K562 (cell line): ENCODE data around the gene RNF213.

ENCODE experiments used
- CBX1 ChIP-seq: sonication (generic); IDR thresholded peaks from 2 replicates; pipeline ENCODE4 v1.6.1; 2016; ENCODE audit warnings: antibody characterized with exemption, low read depth, mild to moderate bottlenecking
- ERF ChIP-seq: fragments of 450-650 bp; formaldehyde crosslinking; IDR thresholded peaks from 2 replicates; pipeline ENCODE4 v1.4.0; 2020; ENCODE audit warnings: mild to moderate bottlenecking, mixed read lengths
- KDM5B ChIP-seq: fragments of 200-600 bp; sonication (generic); IDR thresholded peaks from 2 replicates; pipeline ENCODE4 v1.6.1; 2012; ENCODE audit warnings: low read depth, mild to moderate bottlenecking, moderate library complexity, low read length, control low read depth, inconsistent platforms; ENCODE audit not compliant: insufficient replicate concordance
- TGIF2 ChIP-seq: sonication (generic); formaldehyde crosslinking; IDR thresholded peaks from 2 replicates; pipeline ENCODE4 v1.8.1; 2022; ENCODE audit warnings: mild to moderate bottlenecking, missing genetic modification reagents, moderate library complexity

DNA sequence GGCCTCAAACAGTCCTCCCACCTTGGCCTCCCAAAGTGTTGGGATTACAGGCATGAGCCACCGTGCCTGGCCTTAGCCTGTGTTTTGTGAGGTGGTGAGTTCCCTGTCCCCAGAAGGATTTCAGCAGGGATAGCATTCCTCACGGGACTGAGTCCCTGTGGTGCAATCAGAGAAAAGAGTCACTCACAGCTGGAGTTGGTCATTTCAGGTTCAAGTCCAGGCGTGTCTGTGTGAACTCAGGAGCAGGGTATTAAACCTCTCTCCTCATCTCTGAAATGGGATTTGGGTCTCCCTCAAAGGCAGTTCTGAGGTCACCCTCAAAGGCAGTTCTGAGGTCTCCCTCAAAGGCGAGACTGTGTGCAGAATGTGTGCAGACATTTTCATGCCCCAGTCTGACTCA lies 187.1 kb downstream of the RNF213 start:
- TF ChIP-seq KDM5B (no peak), TGIF2 (CRISPR knock-in tag) (no peak), CBX1 (no peak), ERF (CRISPR knock-in tag) (no peak)
